Activated CD8-positive, alpha-beta memory T cell treated with anti-CD3 and anti-CD28 coated beads, Interleukin-2, amount 50 U/mL, for 48 hours (primary cell): Measurements from ENCODE around the gene POTEF.
"Not testable (repeated sequence)": the region's sequence is repeated elsewhere in the genome, so short reads cannot be mapped to it uniquely, and the experiment has no call there.

ENCODE experiments used
- DNase-seq: peaks from one replicate; pipeline ENCODE4 v3.0.0-alpha.2; 2020

Gene POTEF

DNA sequence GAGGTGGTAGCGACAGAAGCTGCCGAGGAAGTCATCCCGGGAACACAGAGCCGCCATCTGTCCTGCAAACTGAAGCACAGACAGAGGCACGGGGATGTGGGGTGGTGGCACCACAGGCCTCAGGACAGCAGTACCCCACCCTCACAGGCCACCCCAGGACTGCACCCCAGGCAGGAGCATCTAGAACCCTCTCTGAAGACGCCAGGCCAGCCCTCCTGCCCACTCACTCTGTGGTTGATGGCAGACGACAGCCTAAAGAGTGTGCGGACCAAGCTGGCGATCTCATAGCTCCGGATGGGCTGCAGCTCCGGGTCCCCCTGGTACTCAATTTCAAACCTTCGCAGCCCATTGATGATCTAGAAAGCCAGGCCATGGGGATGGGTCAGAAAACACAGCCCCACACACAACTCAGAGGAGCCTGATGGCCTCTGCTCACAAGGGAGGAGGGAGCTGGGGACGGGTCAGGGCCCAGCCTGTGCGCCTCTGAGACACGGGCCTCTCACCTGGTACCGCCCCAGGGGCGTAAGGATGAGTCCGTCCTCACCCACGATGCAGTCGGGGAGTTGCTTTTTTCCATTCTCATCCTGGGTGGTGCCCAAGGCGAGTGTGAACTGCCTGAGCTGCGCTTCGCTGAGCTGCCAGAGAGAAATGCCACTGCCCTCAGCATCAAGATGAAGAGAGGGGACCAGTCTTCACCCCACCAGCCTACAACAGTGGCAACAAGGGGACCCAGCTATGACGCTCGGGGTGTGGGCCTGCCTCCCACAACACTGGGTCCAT lies 24.0 kb upstream of the POTEF start:
- DNase-seq: peak; percentile 42

DNA sequence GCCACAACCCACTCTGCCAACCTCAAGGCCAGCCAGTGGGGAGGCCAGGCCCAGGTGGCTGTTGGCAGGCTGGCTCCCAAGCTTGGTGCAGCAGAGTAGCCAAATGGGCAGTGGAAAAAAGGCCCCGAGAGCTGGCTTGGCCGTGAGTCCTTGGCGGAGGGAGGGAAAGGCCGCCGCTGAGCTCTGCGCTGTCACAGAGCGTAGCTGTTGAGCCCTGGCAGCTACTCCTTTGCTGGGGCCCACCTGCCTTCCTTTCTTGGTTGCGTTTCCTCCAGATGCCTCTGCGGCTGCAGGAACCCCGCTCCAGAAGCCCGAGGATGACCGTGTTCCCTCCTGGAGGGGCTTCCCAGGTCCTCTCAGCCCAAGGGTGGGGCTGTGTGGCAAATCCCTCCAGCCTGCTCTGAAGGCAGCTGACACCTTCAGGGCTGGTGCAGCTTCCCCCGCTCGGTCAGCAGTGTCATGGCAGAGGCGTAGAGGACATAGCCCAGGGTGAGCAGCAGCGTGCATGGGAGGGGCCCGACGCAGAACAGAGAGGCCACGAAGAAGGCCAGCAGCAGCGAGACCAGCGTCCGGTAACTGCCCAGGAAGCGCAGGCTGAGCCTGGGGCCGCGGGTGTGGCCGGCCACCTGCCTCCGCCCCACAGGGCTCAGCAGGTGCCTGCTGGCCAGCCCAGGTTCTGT lies 23.3 kb upstream of the POTEF start:
- peak; percentile 40 for DNase-seq

GRCh38 chr2:130151145-130151512 lies 22.1 kb upstream of the POTEF start:
- peak; percentile 29 for DNase-seq

- DNase-seq: peak; percentile 49
Observed at GRCh38 chr2:130150181-130151144, 21.4 kb upstream of the POTEF start.

DNA sequence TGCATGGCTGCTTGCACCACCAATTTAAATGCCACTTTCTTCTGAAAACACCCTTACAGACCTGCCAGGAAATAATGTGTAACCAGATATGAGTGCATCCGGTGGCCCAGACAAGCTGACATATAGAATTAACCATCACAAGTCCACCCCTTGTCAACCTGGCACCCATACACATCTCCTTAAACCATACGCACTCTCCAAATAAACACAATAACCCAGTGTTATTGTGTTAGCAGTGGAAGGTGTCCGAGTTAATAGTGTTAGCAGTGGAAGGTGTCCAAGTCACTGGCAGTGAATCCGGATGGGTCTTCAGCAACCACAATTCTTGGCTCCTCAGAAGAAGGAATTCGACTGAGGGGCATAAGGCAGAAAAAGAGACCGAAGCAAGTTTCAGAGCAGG lies 19.5 kb upstream of the POTEF start:
- DNase-seq: not testable (repeated sequence)

DNA sequence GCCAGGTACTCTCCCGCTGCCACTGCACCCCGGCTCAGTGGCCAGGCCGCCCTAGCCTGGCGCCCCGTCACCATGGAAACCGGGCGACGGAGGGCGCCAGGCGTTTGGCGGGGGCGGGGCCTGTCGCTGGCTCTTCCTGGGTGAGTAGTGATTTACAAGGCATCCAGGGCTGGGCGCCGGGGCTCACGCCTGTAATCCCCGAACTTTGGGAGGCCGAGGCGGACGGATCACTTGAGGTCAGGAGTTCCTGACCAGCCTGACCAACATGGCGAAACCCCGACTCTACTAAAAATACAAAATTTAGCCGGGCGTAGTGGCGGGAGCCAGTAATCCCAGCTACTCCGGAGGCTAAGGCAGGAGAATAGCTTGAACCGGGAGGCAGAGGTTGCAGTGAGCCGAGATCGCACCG lies 16.0 kb upstream of the POTEF start, which contains the start of gene CCDC74B:
Gene CCDC74B, minus strand, starts transcription at position 107 of the 409 bp plus-strand sequence. CDS start 116 bp downstream, outside the sequence.
- peak; percentile 77 for DNase-seq

- not testable (repeated sequence) for DNase-seq
Observed at GRCh38 chr2:130143266-130144039, 14.4 kb upstream of the POTEF start.

- DNase-seq: not testable (repeated sequence)
Observed at GRCh38 chr2:130142396-130143265, 13.6 kb upstream of the POTEF start.

GRCh38 chr2:130141645-130142370 lies 12.8 kb upstream of the POTEF start:
- DNase-seq: not testable (repeated sequence)

GRCh38 chr2:130141002-130141401 lies 12.0 kb upstream of the POTEF start:
- not testable (repeated sequence) for DNase-seq

- not testable (repeated sequence) for DNase-seq
Observed at GRCh38 chr2:130140516-130140915, 11.5 kb upstream of the POTEF start.

DNA sequence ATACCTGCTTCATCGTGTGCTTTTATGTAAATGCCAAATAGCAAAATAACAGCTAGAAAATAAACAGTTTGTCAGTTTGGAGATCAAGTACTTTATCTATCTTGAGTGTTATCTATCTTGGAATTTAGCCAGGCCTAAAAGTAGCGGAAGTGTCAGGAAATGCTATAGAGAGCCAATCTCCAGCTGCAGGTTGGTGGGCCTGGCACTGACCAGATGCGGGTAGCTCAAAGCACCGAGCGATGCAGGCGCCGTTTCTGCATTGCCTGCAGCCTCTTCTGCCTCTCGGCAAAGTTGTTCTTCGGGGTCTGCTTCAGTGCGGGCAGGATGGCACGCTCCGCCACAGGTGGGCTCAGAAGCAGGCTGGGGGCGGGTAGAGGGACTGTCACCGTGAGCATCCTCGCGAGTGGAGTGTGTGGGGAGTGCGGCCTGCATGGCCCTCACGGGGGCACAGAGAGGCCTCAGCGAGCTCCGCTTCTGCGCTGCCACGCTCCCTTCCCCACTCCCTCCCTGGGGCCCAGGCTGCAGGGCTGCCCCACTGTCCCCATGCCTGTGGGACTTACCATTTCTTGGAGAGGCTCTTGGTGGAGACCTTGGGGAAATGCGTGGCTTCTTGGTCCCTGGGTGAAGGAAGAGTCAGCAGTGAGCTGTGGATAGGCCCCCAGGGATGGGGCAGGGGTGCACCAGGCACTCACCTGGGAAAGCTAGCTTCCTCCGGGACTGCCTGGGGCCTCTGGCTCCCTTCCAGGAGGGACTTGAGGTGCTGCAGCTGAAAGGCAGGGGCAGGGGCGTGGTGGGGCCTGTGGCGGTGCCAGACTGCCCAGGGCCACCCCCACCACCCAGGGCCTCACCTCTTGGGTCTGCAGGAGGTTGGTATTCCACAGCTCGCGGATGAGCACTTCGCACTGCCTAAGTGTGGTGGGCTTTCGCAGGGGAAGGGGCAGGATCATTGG lies 10.6 kb upstream of the POTEF start:
- not testable (repeated sequence) for DNase-seq

- DNase-seq: not testable (repeated sequence)
Observed at GRCh38 chr2:130138841-130139251, 9.8 kb upstream of the POTEF start.

DNA sequence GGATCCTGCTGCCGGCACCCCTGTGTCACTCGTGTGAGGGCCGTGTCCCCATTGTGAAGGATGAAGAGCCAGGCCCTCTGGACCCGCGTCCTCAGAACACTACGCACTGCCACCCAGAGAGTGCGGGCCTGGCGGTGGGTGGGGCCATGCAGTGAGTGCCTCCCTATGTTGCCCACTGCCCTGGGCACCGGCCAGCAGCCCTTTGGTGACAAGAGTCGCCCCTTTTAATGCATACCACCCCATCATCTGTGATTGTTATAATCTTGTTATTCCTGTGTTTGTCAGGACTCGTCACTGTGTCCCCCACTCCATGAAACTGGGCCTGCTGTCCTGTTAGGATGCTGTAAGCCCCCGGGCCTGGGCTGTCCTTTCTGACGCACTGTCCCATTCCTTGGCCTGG lies 9.3 kb upstream of the POTEF start:
- not testable (repeated sequence) for DNase-seq

- not testable (repeated sequence) for DNase-seq
Observed at GRCh38 chr2:130137118-130137517, 8.1 kb upstream of the POTEF start.

GRCh38 chr2:130136546-130136945 lies 7.5 kb upstream of the POTEF start:
- DNase-seq: not testable (repeated sequence)

DNA sequence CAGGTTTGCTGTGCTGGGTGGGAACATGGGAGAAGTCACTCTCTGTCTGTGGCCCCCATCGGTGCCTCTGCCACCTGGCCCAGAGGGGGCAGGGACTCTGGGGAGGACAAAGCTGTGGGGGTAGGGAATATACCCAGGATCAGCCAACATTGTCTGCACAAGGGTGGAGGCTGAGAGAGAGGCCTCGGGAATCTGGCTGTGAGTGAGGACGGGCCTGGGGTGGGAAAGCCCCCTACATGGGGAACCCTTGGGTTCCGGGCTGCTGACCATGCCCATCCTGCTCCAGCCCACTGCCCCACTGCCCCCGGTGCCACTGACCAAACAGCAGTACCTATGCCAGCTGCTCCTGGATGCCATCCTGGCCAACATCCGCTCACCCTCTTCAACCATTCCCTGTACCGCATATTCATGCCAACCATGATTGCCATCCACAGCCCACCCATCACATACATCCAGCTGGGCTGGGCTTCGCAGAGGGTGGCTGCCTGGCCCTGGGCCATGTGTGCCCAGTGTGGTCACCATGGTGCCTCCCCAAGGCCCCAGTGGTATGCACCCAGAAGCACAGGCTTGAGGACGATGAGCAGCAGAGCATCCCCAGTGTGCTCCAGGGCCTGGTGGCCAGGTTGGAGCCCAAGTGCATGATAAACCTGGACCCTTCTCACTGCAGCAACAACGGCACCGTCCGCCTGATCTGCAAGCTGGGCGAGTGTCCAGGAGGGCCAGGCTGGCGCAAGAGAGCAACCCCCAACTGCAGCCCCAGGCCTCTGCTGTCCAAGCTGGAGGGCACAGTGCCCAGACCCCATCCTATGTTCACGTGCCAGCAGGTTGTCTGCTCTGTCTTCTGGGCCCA lies 6.9 kb upstream of the POTEF start:
- DNase-seq: no peak

- not testable (repeated sequence) for DNase-seq
Observed at GRCh38 chr2:130128464-130128863, 558 bp downstream of the POTEF start.
